Panc1 (cell line): ENCODE measurements around the gene C15orf39.

Experiments
- POLR2AphosphoS5 ChIP-seq: IDR thresholded peaks from 2 replicates; pipeline ENCODE4 v1.6.1; 2012; ENCODE audit warnings: mild to moderate bottlenecking, low read depth, low read length, moderate library complexity
- TF ChIP-seq, protein P1 (sequence below): fragments of 450-650 bp; IDR thresholded peaks from 2 replicates; pipeline ENCODE4 v1.5.1; 2017; ENCODE audit warnings: mild to moderate bottlenecking

DNA sequence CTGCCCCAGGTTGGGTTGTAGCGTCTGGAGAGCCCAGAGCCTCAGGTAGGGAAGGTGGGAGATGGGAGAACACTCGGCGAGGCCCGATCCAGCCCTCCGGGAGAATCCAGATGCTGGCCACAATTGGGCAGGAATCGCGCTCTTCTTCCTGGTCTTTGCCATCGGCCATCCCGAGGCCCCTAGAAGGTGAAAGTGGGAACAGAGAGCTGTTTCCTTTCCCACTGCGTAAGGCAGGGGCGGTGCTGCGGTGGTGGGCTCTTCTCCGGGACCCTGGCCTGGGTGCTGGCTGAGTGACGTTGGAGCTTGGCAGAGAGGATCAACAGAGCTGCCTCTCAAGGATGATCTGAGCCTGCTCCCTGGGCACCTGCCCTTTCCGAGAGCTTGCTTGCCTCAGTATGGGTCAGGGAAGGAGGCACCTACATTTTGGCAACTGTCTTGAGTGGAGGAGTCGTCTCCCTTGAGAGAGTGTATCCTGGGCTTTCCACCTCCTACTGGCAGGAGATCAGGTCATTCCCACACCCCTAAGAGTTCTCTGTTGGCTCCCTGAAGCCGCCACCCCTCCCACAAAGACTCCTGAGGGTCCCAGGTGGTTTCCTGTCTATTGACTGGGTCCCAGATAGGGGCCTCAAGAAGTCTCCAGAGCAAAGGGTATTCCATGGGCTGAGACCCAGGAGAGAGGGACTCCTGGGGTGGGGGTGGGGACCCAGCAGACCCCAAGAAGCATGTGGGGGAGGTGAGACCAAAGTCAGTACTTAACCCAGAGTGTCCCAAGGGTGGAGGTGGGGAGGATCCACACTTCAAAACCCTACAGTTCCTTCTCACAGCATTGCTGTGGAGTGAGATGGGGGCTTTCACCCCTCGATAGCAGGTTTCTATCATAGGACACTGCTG, 1.6 kb downstream of the C15orf39 start:
- TF ChIP-seq, protein P1, sequence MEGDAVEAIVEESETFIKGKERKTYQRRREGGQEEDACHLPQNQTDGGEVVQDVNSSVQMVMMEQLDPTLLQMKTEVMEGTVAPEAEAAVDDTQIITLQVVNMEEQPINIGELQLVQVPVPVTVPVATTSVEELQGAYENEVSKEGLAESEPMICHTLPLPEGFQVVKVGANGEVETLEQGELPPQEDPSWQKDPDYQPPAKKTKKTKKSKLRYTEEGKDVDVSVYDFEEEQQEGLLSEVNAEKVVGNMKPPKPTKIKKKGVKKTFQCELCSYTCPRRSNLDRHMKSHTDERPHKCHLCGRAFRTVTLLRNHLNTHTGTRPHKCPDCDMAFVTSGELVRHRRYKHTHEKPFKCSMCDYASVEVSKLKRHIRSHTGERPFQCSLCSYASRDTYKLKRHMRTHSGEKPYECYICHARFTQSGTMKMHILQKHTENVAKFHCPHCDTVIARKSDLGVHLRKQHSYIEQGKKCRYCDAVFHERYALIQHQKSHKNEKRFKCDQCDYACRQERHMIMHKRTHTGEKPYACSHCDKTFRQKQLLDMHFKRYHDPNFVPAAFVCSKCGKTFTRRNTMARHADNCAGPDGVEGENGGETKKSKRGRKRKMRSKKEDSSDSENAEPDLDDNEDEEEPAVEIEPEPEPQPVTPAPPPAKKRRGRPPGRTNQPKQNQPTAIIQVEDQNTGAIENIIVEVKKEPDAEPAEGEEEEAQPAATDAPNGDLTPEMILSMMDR = no peak
- no peak for TF ChIP-seq POLR2AphosphoS5
